ENCODE results near the gene ARL4C. TPM values are rescaled to one million over a fixed set of nuclear protein-coding genes. Genes with fewer than 3 reads are reported as not detected.
"Not testable (repeated sequence)": the region's sequence is repeated elsewhere in the genome, so short reads cannot be mapped to it uniquely, and the experiment has no call there.

The ARL4C gene
- total RNA-seq, 1 experiment from 2014 or later = 33.1 TPM

GRCh38 chr2:234481301-234481700 is 15.6 kb downstream of the ARL4C start:
- in situ Hi-C loops (cut with HindIII; ENCODE audit: low sequenced_read_pairs) = no loop called here
- DNase-seq (ENCODE audit: low spot score) = no peak

DNA sequence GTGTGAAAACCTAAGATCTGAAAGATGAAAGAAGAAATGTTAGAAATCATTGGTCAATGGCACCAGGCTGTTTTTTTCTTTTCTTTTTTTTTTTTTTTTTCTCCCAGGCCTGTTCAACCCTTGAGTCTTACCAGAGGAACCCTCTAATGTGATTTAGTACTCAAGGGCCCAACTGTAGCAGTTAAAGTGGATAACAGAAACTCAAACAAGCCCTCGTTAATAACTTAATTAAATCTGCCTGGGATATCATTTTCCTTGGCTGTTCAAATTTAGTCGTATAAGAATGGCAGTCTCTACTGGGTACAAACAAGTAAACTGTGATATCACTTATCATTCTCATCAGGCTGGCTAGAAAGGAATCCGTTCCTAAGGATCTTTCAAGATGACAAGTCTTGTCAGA is 16.5 kb downstream of the ARL4C start:
- DNase-seq (ENCODE audit: low spot score) = no peak
- in situ Hi-C loops (cut with HindIII; ENCODE audit: low sequenced_read_pairs) = no loop called here

- in situ Hi-C loops (cut with HindIII; ENCODE audit: low sequenced_read_pairs) = no loop called here
- no peak for DNase-seq (ENCODE audit: low spot score)
Observed at GRCh38 chr2:234479465-234479864, 17.4 kb downstream of the ARL4C start.

- in situ Hi-C loops (cut with HindIII; ENCODE audit: low sequenced_read_pairs) = no loop called here
- no peak for DNase-seq (ENCODE audit: low spot score)
Observed at GRCh38 chr2:234478121-234478858, 18.6 kb downstream of the ARL4C start.

GRCh38 chr2:234476766-234477165 is 20.1 kb downstream of the ARL4C start:
- in situ Hi-C loops (cut with HindIII; ENCODE audit: low sequenced_read_pairs) = no loop called here
- no peak for DNase-seq (ENCODE audit: low spot score)

- in situ Hi-C loops (cut with HindIII; ENCODE audit: low sequenced_read_pairs) = no loop called here
- DNase-seq (ENCODE audit: low spot score) = no peak
Observed at GRCh38 chr2:234474654-234475053, 22.2 kb downstream of the ARL4C start.

GRCh38 chr2:234472155-234472554 is 24.7 kb downstream of the ARL4C start:
- in situ Hi-C loops (cut with HindIII; ENCODE audit: low sequenced_read_pairs) = no loop called here
- DNase-seq (ENCODE audit: low spot score) = no peak

- in situ Hi-C loops (cut with HindIII; ENCODE audit: low sequenced_read_pairs) = no loop called here
- DNase-seq (ENCODE audit: low spot score) = no peak
Observed at GRCh38 chr2:234469972-234470371, 26.9 kb downstream of the ARL4C start.

DNA sequence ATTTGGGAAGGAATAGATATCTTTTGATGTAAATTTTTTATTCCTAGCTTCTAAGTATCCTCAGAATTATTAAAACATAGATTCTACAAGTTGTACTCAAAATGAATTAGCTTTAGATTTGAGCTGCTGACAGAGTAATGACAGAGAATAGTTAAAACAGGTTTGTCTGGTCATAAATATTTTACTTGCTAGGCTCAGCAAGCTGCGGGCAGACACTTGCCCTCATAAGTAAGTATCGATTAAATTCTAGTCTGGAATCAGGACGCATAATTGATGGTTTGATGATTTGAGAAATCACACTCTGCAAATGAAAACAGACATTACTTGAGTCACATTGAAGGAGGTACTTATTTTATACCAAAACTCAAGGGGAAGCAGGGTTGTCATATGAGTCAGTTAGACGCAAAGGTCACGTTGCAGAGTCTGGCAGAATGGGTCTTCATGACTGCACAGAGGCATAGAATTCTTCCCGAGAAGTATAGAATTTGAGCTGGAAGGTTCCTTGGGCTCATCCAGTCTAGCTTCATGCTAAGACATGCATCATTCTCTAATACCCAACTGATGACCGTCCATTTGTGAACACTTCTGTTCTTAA is 27.5 kb downstream of the ARL4C start:
- no peak for DNase-seq (ENCODE audit: low spot score)
- in situ Hi-C loops (cut with HindIII; ENCODE audit: low sequenced_read_pairs) = no loop called here

- in situ Hi-C loops (cut with HindIII; ENCODE audit: low sequenced_read_pairs) = no loop called here
- peak; percentile 76 for DNase-seq (ENCODE audit: low spot score)
Observed at GRCh38 chr2:234468503-234468902, 28.4 kb downstream of the ARL4C start.

GRCh38 chr2:234467289-234467688 is 29.6 kb downstream of the ARL4C start:
- DNase-seq (ENCODE audit: low spot score) = no peak
- in situ Hi-C loops (cut with HindIII; ENCODE audit: low sequenced_read_pairs) = no loop called here

DNA sequence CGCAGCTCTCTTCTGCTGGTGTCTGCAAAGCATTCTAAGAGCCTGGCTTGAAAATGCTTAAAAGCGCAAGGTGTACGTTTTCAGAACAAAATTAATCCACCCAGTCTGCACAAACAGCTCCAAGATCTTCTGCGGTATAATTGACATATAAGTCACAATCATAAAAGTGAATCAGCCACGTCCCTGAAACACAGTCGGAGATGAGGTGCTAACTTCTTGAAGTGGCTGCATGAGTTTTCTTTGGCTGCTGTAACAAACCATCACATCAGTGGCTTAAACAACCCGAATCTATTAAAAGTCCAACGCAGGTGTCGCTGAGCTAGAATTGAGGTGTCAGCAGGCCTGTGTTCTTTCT is 32.6 kb downstream of the ARL4C start:
- DNase-seq (ENCODE audit: low spot score) = no peak
- in situ Hi-C loops (cut with HindIII; ENCODE audit: low sequenced_read_pairs) = no loop called here

DNA sequence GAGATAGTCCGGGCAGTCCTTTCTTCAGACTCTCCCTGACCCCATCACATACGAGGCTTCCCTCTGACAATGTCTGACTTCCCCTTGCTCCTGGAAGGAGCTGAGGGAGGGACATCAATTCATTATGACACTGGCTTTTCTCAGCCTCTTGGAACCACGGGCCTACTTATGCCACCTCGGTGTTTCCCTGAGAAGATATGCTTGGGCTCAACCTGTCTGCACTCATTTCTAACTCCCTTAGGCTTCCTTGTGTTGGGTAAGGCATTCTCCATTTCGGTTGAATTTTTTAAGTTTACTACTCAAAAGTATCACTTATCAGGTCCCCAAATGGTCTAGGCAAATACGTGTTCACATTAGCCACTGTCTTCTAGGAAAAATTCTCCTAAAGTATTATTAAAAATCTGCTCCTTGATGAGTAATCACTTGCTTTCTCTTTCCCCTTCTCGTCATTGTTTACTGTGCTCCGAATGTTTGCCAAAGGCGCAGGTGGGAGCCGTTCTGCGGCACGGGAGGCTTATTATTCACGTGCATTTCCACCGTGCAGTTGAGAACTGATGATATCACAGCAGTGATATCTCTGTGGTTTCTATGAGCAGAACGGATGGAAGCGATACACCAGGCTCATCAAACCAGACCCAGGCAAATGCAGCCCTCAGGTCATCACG is 33.1 kb downstream of the ARL4C start:
- DNase-seq (ENCODE audit: low spot score) = no peak
- in situ Hi-C loops (cut with HindIII; ENCODE audit: low sequenced_read_pairs) = no loop called here

DNA sequence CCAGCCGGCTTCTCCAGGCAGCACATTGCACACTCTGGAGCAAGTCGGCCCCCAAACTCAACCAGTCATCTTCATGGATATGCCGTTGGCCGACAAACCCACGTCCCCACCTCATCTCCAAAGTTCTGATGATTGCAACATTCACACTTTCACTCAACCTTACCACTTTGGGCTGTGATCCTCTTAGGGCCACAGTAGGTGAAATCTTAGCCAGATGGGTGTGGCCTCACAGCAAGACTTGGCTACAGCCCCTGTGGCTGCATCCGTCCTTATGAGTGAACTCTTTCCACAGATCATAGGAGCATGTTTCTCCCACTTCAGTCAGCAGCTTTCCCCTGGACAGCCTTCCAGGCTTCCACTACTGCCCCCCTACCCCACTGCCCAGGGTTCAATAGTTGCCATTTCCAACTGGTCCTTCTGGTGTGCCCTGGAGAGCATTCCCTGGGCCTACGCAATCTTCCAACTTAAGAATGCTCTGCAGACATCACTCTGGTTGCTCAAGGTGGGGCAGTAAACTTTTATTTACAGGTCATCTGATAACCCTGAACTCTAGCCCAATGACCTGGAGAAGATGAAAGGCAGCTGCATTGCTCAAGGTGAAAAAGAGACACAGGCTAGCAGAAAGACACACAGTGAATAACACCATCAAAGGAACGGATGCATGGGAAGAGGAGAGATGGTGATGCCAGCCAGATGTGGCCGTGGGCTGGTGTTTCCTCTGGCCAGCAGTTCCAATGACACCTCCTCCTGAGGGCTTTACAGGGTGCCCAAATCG is 34.5 kb downstream of the ARL4C start:
- DNase-seq (ENCODE audit: low spot score) = no peak
- in situ Hi-C loops (cut with HindIII; ENCODE audit: low sequenced_read_pairs) = no loop called here

DNA sequence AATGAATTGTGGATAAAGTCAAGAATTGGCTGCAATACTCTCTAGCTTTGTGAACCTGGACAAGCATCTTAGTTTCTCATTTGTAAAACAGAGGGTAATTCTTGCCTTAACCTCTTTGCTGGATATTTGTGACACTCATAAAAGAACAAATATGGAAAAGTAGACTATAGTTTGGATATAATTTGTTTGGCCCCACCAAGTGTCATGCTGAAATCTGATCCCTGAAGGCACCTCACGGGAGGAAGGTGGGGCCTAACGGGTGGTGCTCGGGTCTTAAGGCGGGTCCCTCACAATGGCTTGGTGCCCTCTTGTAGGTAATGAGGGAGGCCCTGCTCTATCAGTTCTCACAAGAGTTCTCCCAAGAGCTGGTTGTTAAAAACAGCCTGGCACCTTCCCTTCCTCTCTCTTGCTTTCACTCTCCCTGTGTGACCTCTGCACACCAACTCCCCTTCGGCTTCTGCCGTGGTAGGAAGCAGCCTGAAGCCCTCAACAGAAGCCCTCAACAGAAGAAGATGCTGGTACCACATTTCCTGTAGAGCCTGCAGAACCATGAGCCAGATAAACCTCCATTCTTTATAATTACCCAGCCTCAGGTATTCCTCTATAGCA is 37.4 kb downstream of the ARL4C start:
- DNase-seq (ENCODE audit: low spot score) = no peak
- in situ Hi-C loops (cut with HindIII; ENCODE audit: low sequenced_read_pairs) = no loop called here

- in situ Hi-C loops (cut with HindIII; ENCODE audit: low sequenced_read_pairs) = no loop called here
- DNase-seq (ENCODE audit: low spot score) = no peak
Observed at GRCh38 chr2:234458466-234458865, 38.4 kb downstream of the ARL4C start.

GRCh38 chr2:234457421-234457820 is 39.5 kb downstream of the ARL4C start:
- in situ Hi-C loops (cut with HindIII; ENCODE audit: low sequenced_read_pairs) = no loop called here

DNA sequence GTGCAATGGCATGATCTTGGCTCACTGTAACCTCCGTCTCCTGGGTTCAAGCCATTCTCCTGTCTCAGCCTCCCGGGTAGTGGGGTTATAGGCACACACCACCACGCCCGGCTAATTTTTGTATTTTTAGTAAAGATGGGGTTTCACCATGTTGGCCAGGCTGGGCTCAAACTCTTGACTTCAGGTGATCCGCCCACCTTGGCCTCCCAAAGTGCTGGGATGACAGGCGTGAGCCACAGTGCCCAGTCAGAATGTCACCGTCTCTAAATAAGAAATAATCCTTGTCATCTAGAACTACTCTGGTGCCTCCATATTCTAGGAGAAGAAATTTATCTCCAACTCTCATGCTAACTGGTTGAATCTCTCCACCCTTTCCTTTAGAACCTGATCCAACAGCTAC is 41.6 kb downstream of the ARL4C start:
- in situ Hi-C loops (cut with HindIII; ENCODE audit: low sequenced_read_pairs); DNase-seq (ENCODE audit: low spot score): not testable (repeated sequence)

More at GRCh38 chr2:234457421-234457820, 39.5 kb downstream of the ARL4C start:
- no peak for DNase-seq (ENCODE audit: low spot score)

- in situ Hi-C loops (cut with HindIII; ENCODE audit: low sequenced_read_pairs) = no loop called here
- DNase-seq (ENCODE audit: low spot score) = no peak
Observed at GRCh38 chr2:234454433-234454832, 42.4 kb downstream of the ARL4C start.

Measured in G401 (cell line).